H1 (cell line): ENCODE results near the gene MAML3. TPM values are rescaled to one million over a fixed set of nuclear protein-coding genes. Genes with fewer than 3 reads are reported as not detected.

Experiments used
- CBX8 ChIP-seq: fragments of 300-800, 300-1000 bp; sonication (generic); IDR thresholded peaks from 2 replicates; pipeline ENCODE4 v1.7.1; 2016; ENCODE audit warnings: low read depth, low read length, borderline replicate concordance
- CHD2 ChIP-seq: IDR thresholded peaks from 2 replicates; pipeline ENCODE4 v1.6.1; 2012; ENCODE audit warnings: low read length, improper control_type of control experiment
- EZH2 ChIP-seq: fragments of 200-600 bp; sonication (generic); IDR thresholded peaks from 2 replicates; pipeline ENCODE4 v1.7.1; 2012; ENCODE audit warnings: low read depth, mild to moderate bottlenecking, moderate library complexity, low read length, inconsistent platforms; ENCODE audit not compliant: severe bottlenecking
- GABPA ChIP-seq: IDR thresholded peaks from 2 replicates; pipeline ENCODE4 v1.6.1; 2011; ENCODE audit warnings: mild to moderate bottlenecking, low read length, moderate library complexity, borderline replicate concordance; ENCODE audit not compliant: insufficient read depth
- HDAC2 ChIP-seq, 2 experiments: fragments of 300-600 bp in 1 of 2; sonication (generic) in 1 of 2; IDR thresholded peaks; 2 replicates each; pipeline ENCODE4 v1.6.1; 2011 to 2012; ENCODE audit warnings: low read depth in 2 of 2, low read length in 2 of 2, mild to moderate bottlenecking in 2 of 2, moderate library complexity in 2 of 2, borderline replicate concordance in 1 of 2, inconsistent platforms in 1 of 2
- MAFK ChIP-seq: IDR thresholded peaks from 2 replicates; pipeline ENCODE4 v1.6.1; 2012; ENCODE audit warnings: low read depth, mild to moderate bottlenecking, improper control_type of control experiment, low read length
- RFX5 ChIP-seq: IDR thresholded peaks from 2 replicates; pipeline ENCODE4 v1.6.1; 2011; ENCODE audit warnings: low read depth, low read length, improper control_type of control experiment, borderline replicate concordance
- SRF ChIP-seq: IDR thresholded peaks from 2 replicates; pipeline ENCODE4 v1.6.1; 2011; ENCODE audit warnings: mild to moderate bottlenecking, low read depth, low read length, moderate library complexity
- TBP ChIP-seq: IDR thresholded peaks from 2 replicates; pipeline ENCODE4 v1.6.1; 2011; ENCODE audit warnings: low read depth, low read length, improper control_type of control experiment
- polyA plus RNA-seq, 7 experiments: library from polyadenylated mRNA; depleted of rRNA in 3 of 7; stranded (reverse) in 5 of 7; unstranded in 2 of 7; fragments of >200 nt in 5 of 7; fragments of 200-250 nt in 2 of 7; gene quantifications; 1 replicate in 5 of 7; 2 replicates in 1 of 7; 4 replicates in 1 of 7; pipeline versions ENCODE4 v1.2.1 to v1.2.3, GENCODE V29; 2011 to 2013; ENCODE audit warnings: missing spikeins in 2 of 7, mixed read lengths in 2 of 7
- total RNA-seq: library from RNA; stranded (reverse); fragmentation: NEBNext Ultra II Directional; extraction: Animal tissue kit (Norgen Biotek cat#: 25700); gene quantifications from 2 replicates; pipeline ENCODE4 v1.2.1, GENCODE V29; 2021
- TF ChIP-seq, protein P1 (sequence below): fragments of 300-600 bp; sonication (generic); IDR thresholded peaks from 2 replicates; pipeline ENCODE4 v1.7.1; 2012; ENCODE audit warnings: low read length, moderate library complexity, mild to moderate bottlenecking, inconsistent platforms; ENCODE audit not compliant: insufficient replicate concordance

Gene MAML3
- total and polyA plus RNA-seq, 2 of the 8 experiments (the other 6 are each of a cell fraction or from before 2014, with no cell fraction given), result 2.1 to 5.7 TPM

DNA sequence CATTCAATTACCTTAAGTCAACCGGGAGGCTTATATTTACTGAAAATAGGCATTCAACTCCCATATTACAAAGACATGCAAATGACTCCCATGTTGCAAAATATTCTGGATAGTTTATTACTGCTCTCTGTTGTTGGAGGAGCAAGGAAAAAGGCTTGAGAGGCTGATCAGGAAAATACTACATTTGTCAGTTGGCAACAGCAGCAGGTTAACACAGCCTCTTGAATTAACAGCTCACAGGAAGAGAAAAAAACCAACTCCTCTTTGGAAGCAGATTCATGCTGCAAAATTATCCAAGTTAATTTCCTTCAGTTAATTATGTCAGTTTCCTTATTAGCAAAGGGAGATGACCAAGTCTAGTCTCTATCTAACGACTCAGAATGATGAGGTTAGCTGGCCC, 238.9 kb downstream of the MAML3 start (continued):
- TF ChIP-seq, protein P1, sequence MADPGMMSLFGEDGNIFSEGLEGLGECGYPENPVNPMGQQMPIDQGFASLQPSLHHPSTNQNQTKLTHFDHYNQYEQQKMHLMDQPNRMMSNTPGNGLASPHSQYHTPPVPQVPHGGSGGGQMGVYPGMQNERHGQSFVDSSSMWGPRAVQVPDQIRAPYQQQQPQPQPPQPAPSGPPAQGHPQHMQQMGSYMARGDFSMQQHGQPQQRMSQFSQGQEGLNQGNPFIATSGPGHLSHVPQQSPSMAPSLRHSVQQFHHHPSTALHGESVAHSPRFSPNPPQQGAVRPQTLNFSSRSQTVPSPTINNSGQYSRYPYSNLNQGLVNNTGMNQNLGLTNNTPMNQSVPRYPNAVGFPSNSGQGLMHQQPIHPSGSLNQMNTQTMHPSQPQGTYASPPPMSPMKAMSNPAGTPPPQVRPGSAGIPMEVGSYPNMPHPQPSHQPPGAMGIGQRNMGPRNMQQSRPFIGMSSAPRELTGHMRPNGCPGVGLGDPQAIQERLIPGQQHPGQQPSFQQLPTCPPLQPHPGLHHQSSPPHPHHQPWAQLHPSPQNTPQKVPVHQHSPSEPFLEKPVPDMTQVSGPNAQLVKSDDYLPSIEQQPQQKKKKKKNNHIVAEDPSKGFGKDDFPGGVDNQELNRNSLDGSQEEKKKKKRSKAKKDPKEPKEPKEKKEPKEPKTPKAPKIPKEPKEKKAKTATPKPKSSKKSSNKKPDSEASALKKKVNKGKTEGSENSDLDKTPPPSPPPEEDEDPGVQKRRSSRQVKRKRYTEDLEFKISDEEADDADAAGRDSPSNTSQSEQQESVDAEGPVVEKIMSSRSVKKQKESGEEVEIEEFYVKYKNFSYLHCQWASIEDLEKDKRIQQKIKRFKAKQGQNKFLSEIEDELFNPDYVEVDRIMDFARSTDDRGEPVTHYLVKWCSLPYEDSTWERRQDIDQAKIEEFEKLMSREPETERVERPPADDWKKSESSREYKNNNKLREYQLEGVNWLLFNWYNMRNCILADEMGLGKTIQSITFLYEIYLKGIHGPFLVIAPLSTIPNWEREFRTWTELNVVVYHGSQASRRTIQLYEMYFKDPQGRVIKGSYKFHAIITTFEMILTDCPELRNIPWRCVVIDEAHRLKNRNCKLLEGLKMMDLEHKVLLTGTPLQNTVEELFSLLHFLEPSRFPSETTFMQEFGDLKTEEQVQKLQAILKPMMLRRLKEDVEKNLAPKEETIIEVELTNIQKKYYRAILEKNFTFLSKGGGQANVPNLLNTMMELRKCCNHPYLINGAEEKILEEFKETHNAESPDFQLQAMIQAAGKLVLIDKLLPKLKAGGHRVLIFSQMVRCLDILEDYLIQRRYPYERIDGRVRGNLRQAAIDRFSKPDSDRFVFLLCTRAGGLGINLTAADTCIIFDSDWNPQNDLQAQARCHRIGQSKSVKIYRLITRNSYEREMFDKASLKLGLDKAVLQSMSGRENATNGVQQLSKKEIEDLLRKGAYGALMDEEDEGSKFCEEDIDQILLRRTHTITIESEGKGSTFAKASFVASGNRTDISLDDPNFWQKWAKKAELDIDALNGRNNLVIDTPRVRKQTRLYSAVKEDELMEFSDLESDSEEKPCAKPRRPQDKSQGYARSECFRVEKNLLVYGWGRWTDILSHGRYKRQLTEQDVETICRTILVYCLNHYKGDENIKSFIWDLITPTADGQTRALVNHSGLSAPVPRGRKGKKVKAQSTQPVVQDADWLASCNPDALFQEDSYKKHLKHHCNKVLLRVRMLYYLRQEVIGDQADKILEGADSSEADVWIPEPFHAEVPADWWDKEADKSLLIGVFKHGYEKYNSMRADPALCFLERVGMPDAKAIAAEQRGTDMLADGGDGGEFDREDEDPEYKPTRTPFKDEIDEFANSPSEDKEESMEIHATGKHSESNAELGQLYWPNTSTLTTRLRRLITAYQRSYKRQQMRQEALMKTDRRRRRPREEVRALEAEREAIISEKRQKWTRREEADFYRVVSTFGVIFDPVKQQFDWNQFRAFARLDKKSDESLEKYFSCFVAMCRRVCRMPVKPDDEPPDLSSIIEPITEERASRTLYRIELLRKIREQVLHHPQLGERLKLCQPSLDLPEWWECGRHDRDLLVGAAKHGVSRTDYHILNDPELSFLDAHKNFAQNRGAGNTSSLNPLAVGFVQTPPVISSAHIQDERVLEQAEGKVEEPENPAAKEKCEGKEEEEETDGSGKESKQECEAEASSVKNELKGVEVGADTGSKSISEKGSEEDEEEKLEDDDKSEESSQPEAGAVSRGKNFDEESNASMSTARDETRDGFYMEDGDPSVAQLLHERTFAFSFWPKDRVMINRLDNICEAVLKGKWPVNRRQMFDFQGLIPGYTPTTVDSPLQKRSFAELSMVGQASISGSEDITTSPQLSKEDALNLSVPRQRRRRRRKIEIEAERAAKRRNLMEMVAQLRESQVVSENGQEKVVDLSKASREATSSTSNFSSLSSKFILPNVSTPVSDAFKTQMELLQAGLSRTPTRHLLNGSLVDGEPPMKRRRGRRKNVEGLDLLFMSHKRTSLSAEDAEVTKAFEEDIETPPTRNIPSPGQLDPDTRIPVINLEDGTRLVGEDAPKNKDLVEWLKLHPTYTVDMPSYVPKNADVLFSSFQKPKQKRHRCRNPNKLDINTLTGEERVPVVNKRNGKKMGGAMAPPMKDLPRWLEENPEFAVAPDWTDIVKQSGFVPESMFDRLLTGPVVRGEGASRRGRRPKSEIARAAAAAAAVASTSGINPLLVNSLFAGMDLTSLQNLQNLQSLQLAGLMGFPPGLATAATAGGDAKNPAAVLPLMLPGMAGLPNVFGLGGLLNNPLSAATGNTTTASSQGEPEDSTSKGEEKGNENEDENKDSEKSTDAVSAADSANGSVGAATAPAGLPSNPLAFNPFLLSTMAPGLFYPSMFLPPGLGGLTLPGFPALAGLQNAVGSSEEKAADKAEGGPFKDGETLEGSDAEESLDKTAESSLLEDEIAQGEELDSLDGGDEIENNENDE, result no peak
- no peak for TF ChIP-seq TBP
- no peak for TF ChIP-seq RFX5
- no peak for TF ChIP-seq CHD2
- no peak for TF ChIP-seq HDAC2 (IDR thresholded peaks at IDR 0.05; ENCODE audit: borderline replicate concordance in 1 of 2, low read depth in 2 of 2, low read length in 2 of 2)
- TF ChIP-seq SRF, result no peak
- no peak for TF ChIP-seq CBX8
- no peak for TF ChIP-seq MAFK
- no peak for TF ChIP-seq GABPA
- no peak for TF ChIP-seq EZH2
